PC-3 (cell line): Measurements from ENCODE around the gene CCNI2. TPM values are rescaled to one million over a fixed set of nuclear protein-coding genes. Genes with fewer than 3 reads are reported as not detected.

Source experiments
- ATAC-seq: fragments of 200-7000 bp; cut with Tn5 transposase; 2 replicates; pipeline ENCODE4 v1.9.1; 2020; ENCODE audit warnings: mild to moderate bottlenecking, moderate library complexity
- BruUV-seq: library from RNA; stranded (reverse); fragments of 400-500 nt; replicated peaks from 2 replicates; lab custom pipeline; 2021; lab: Mats Ljungman, UMichigan
- CTCF ChIA-PET: fragments of 300-600 bp; sonication (Branson Sonifier 250); formaldehyde crosslinking; loops from one replicate; lab custom pipeline; 2022; ENCODE audit warnings: antibody characterized with exemption; lab: Charles Lee
- POLR2A ChIA-PET: fragments of 300-600 bp; sonication (Branson Sonifier 250); formaldehyde crosslinking; loops from one replicate; lab custom pipeline; 2022; ENCODE audit warnings: antibody characterized with exemption; ENCODE audit not compliant: unreplicated experiment; lab: Charles Lee
- DNase-seq: peaks from one replicate; pipeline ENCODE4 v3.0.0-alpha.2; 2015
- H2AFZ ChIP-seq: fragments of 300-600 bp; sonication (generic); 2 replicates; pipeline ENCODE4 v1.6.0; 2016; ENCODE audit warnings: antibody characterized with exemption, low read length
- H3F3A ChIP-seq: fragments of 300-600 bp; sonication (generic); one replicate; pipeline ENCODE4 v1.6.0; 2017; ENCODE audit warnings: antibody characterized with exemption, low read length, control low read depth, mild to moderate bottlenecking; ENCODE audit not compliant: unreplicated experiment
- H3K27ac ChIP-seq: fragments of 300-600 bp; sonication (generic); 2 replicates; pipeline ENCODE4 v1.5.1; 2016; ENCODE audit warnings: mild to moderate bottlenecking, low read length
- H3K27me3 ChIP-seq: fragments of 300-600 bp; sonication (generic); 2 replicates; pipeline ENCODE4 v1.6.1; 2016; ENCODE audit warnings: low read length, mixed read lengths
- H3K36me3 ChIP-seq: fragments of 300-600 bp; sonication (generic); 2 replicates; pipeline ENCODE4 v1.6.1; 2016; ENCODE audit warnings: low read depth, mixed run types, low read length, mixed read lengths
- H3K4me1 ChIP-seq: fragments of 300-600 bp; sonication (generic); 2 replicates; pipeline ENCODE4 v1.5.1; 2016; ENCODE audit warnings: low read length; ENCODE audit not compliant: insufficient read depth
- H3K4me2 ChIP-seq: fragments of 300-600 bp; sonication (generic); 2 replicates; pipeline ENCODE4 v1.6.0; 2016; ENCODE audit warnings: low read length
- H3K4me3 ChIP-seq: fragments of 300-600 bp; sonication (generic); 2 replicates; pipeline ENCODE4 v1.5.1; 2016; ENCODE audit warnings: mild to moderate bottlenecking, low read length, mixed read lengths
- H3K79me2 ChIP-seq: fragments of 300-600 bp; sonication (generic); 2 replicates; pipeline ENCODE4 v1.6.1; 2017; ENCODE audit warnings: low read length, mixed read lengths
- H3K9ac ChIP-seq: fragments of 300-600 bp; sonication (generic); 2 replicates; pipeline ENCODE4 v1.6.0; 2016; ENCODE audit warnings: mild to moderate bottlenecking, low read length
- H3K9me2 ChIP-seq: fragments of 300-600 bp; sonication (generic); replicated peaks from 2 replicates; pipeline ENCODE4 v1.6.1; 2016; ENCODE audit warnings: mixed run types, low read length, mixed read lengths
- H3K9me3 ChIP-seq: fragments of 300-600 bp; sonication (generic); 2 replicates; pipeline ENCODE4 v1.6.1; 2016; ENCODE audit warnings: low read length, mixed read lengths
- H4K20me1 ChIP-seq: fragments of 300-600 bp; sonication (generic); 2 replicates; pipeline ENCODE4 v1.6.1; 2016; ENCODE audit warnings: low read length, mixed read lengths
- EZH2 ChIP-seq: fragments of 300-600 bp; sonication (generic); IDR thresholded peaks from one replicate; pipeline ENCODE4 v1.6.1; 2017; ENCODE audit warnings: antibody characterized with exemption, mild to moderate bottlenecking, low read length; ENCODE audit not compliant: unreplicated experiment
- EZH2phosphoT487 ChIP-seq: fragments of 300-600 bp; sonication (generic); IDR thresholded peaks from 2 replicates; pipeline ENCODE4 v1.6.1; 2018; ENCODE audit warnings: mild to moderate bottlenecking, antibody characterized with exemption, low read length, borderline replicate concordance
- intact Hi-C: fragments of 100-400 bp; cut with micrococcal nuclease; formaldehyde crosslinking; loops from 2 replicates; pipeline ENCODE4 v1.9.0; 2023
- total RNA-seq: library from RNA; depleted of rRNA; stranded (reverse); fragments of >200 nt; gene quantifications from 2 replicates; pipeline ENCODE4 v1.2.3, GENCODE V29; 2014
- TF ChIP-seq, protein P1 (sequence below): fragments of 300-600 bp; sonication (generic); conservative IDR thresholded peaks from 2 replicates; pipeline ENCODE4 v1.5.1; 2017; ENCODE audit warnings: antibody characterized with exemption, low read depth, mild to moderate bottlenecking, low read length

CCNI2 gene
- total RNA-seq, 1 experiment from 2014 or later = not detected

DNA sequence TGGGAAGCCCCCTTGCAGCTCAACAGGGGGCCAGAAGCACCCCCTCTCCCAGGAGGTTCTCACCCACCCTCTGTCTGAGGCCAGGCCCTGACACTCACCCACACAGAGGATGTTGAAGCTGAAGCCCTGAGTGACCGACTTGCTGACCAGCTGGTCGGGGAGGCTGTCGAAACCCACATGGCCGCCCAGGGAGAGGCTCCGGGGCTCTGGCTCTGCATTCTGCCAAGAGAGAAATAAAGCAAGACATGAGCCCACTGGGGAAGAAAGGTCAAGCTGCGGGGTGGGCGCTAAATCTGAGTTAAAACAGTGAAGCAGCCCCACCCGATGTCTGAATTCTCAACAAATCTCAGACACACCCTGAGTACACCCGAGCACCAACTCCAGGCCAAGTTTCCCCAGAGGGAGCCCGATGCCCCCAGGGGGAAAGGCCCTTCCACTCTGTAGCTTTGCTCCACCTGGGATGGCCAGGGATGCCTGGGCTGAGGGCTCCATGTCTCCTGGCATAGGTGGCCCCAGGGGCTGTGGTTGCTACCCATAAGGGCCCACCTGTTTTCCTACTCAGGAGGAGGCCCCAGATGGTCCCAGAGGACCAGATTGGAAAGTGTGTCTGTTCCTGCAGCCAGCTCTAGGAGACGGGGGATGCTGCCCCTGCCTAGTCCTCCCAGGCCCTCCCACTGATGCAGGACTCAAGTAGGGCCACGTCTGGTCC lies 18.2 kb downstream of the CCNI2 start:
- Histone ChIP-seq H3K9ac (no peak overlapping the region), H3K79me2 (peaks cover 11% of the 10 kb centered on the region), H3K9me3 (no peaks in the 10 kb centered on the region), H3K4me1 (no peaks in the 10 kb centered on the region), H3K27ac (no peak overlapping the region), H3F3A (no peaks in the 10 kb centered on the region), H3K4me3 (no peak overlapping the region), H3K27me3 (no peaks in the 10 kb centered on the region), H3K36me3 (no peaks in the 10 kb centered on the region; the same call in 1 of the 2 replicates), H3K9me2 (no peaks in the 10 kb centered on the region), H4K20me1 (no peaks in the 10 kb centered on the region), H2AFZ (no peak overlapping the region), H3K4me2 (no peak overlapping the region)
- ChIA-PET POLR2A (no interaction called here), CTCF (no interaction called here)
- TF ChIP-seq EZH2 (no peak), EZH2phosphoT487 (no peak)
- TF ChIP-seq, protein P1, sequence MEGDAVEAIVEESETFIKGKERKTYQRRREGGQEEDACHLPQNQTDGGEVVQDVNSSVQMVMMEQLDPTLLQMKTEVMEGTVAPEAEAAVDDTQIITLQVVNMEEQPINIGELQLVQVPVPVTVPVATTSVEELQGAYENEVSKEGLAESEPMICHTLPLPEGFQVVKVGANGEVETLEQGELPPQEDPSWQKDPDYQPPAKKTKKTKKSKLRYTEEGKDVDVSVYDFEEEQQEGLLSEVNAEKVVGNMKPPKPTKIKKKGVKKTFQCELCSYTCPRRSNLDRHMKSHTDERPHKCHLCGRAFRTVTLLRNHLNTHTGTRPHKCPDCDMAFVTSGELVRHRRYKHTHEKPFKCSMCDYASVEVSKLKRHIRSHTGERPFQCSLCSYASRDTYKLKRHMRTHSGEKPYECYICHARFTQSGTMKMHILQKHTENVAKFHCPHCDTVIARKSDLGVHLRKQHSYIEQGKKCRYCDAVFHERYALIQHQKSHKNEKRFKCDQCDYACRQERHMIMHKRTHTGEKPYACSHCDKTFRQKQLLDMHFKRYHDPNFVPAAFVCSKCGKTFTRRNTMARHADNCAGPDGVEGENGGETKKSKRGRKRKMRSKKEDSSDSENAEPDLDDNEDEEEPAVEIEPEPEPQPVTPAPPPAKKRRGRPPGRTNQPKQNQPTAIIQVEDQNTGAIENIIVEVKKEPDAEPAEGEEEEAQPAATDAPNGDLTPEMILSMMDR = no peak
- BruUV-seq = no TSS peak
- no peak for ATAC-seq
- DNase-seq = no peak
- intact Hi-C loops = no loop called here

DNA sequence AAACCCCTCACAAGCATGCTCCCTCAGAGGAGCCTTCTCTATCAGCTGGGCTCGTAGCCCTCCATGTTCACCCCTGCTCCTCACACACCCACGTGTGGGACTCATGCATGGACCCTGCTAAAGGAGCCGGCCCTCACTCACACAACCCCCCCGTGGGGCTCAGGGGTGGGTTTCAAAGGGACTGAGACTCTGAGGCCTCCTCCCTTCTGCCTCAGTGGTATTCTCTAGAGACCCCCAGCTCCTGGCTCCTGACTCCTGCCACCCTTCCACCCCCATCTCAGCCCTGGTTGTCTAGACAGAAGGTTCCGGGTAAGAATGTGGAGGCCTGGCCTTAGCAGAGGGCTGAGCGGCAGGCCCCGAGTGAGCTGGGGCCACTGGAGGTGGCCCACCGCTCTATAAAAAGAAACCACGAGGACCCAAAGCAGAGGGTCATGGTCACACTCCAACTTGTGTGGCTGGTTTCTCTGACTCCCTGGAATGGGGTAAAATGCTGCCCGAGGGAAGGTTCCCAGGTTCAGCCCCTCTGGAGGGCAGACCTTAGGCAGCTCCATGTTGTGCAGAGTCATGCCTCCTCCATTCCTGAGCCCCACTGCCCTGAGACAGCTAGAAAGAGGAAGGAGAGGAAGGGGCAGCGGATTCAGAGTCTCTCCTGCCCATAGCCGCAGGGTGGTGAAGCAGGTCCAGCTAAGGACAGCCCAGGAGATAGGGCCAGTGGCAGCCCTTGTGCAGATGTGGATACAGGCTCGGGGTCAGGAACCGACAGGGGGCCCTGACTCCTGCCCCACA lies 19.0 kb downstream of the CCNI2 start:
- no peaks in the 10 kb centered on the region for H4K20me1 ChIP-seq
- no peaks in the 10 kb centered on the region for H3F3A ChIP-seq
- H3K36me3 ChIP-seq = no peaks in the 10 kb centered on the region; the same call in 1 of the 2 replicates
- H2AFZ ChIP-seq = no peak overlapping the region
- no peaks in the 10 kb centered on the region for H3K4me1 ChIP-seq
- no peaks in the 10 kb centered on the region for H3K27me3 ChIP-seq
- H3K27ac ChIP-seq = no peak overlapping the region
- no peak for TF ChIP-seq EZH2
- TF ChIP-seq EZH2phosphoT487 = no peak
- TF ChIP-seq, protein P1 = no peak
- CTCF ChIA-PET = no interaction called here
- no peak overlapping the region for H3K4me3 ChIP-seq
- intact Hi-C loops = no loop called here
- no peaks in the 10 kb centered on the region for H3K9me2 ChIP-seq
- peaks cover 18% of the 10 kb centered on the region for H3K79me2 ChIP-seq
- no peak for ATAC-seq
- H3K4me2 ChIP-seq = no peak overlapping the region
- DNase-seq = no peak
- BruUV-seq = no TSS peak
- H3K9ac ChIP-seq = no peak overlapping the region
- H3K9me3 ChIP-seq = no peaks in the 10 kb centered on the region
- POLR2A ChIA-PET = no interaction called here

DNA sequence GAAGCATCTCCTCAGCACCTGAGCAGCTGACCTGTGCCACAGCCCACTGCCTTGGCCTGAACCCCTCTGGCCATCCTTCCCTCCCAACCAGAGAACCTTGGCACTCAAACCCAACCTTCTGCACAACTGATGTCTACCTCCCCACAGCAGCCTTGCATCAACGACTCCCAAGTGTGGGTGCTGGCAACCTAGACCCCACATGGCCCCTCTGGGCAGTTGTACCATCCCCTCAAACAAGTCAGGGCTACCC lies 19.5 kb downstream of the CCNI2 start:
- Histone ChIP-seq H3K4me1 (no peaks in the 10 kb centered on the region), H3K36me3 (no peaks in the 10 kb centered on the region; the same call in 1 of the 2 replicates), H3K4me3 (no peak overlapping the region), H3K9me2 (no peaks in the 10 kb centered on the region), H3F3A (no peaks in the 10 kb centered on the region), H4K20me1 (no peaks in the 10 kb centered on the region), H2AFZ (no peak overlapping the region), H3K27me3 (no peaks in the 10 kb centered on the region), H3K9me3 (no peaks in the 10 kb centered on the region), H3K4me2 (no peak overlapping the region), H3K9ac (no peak overlapping the region), H3K27ac (no peak overlapping the region), H3K79me2 (peaks cover 22% of the 10 kb centered on the region)
- ChIA-PET CTCF (interaction anchor here (0.7 kb wide), 1 partner anchor 529 kb away, joined by 3 read pairs; no protein-coding TSS in a partner anchor), POLR2A (no interaction called here)
- intact Hi-C loops = no loop called here
- ATAC-seq = no peak
- BruUV-seq = no TSS peak
- no peak for TF ChIP-seq EZH2
- no peak for TF ChIP-seq EZH2phosphoT487
- TF ChIP-seq, protein P1 = no peak
- no peak for DNase-seq
